Measurements from ENCODE around the gene SEBOX.
"Not testable (repeated sequence)": the region's sequence is repeated elsewhere in the genome, so short reads cannot be mapped to it uniquely, and the experiment has no call there.

Gene SEBOX

GRCh38 chr17:28340374-28340773, 24.6 kb downstream of the SEBOX start:
- no peak for DNase-seq (ENCODE audit: low read depth, low spot score)

- no peak for DNase-seq (ENCODE audit: low read depth, low spot score)
Observed at GRCh38 chr17:28339431-28339830, 25.6 kb downstream of the SEBOX start.

GRCh38 chr17:28338769-28339212, 26.2 kb downstream of the SEBOX start:
- DNase-seq (ENCODE audit: low read depth, low spot score), result not testable (repeated sequence)

- peak; percentile 75 for DNase-seq (ENCODE audit: low read depth, low spot score)
Observed at GRCh38 chr17:28338056-28338768, 26.8 kb downstream of the SEBOX start.

GRCh38 chr17:28335959-28336871, 28.8 kb downstream of the SEBOX start:
- DNase-seq (ENCODE audit: low read depth, low spot score), result peak; percentile 97

GRCh38 chr17:28335201-28335958, 29.6 kb downstream of the SEBOX start, which contains the start of the genes IFT20 and TNFAIP1:
Gene IFT20 (minus strand): TSS chr17:28335472. CDS start chr17:28331985, 3,487 bp downstream.
Gene TNFAIP1 (plus strand): TSS chr17:28335761. CDS start chr17:28339522, 3,761 bp downstream.
- peak; percentile 100 for DNase-seq (ENCODE audit: low read depth, low spot score)

- DNase-seq (ENCODE audit: low read depth, low spot score), result peak; percentile 18
Observed at GRCh38 chr17:28334666-28335200, 30.3 kb downstream of the SEBOX start.

- no peak for DNase-seq (ENCODE audit: low read depth, low spot score)
Observed at GRCh38 chr17:28334171-28334570, 30.8 kb downstream of the SEBOX start.

GRCh38 chr17:28333083-28333746, 31.8 kb downstream of the SEBOX start:
- DNase-seq (ENCODE audit: low read depth, low spot score), result no peak

- no peak for DNase-seq (ENCODE audit: low read depth, low spot score)
Observed at GRCh38 chr17:28331891-28332420, 33.0 kb downstream of the SEBOX start.

- no peak for DNase-seq (ENCODE audit: low read depth, low spot score)
Observed at GRCh38 chr17:28330671-28331070, 34.3 kb downstream of the SEBOX start.

- no peak for DNase-seq (ENCODE audit: low read depth, low spot score)
Observed at GRCh38 chr17:28328325-28328724, 36.7 kb downstream of the SEBOX start.

- no peak for DNase-seq (ENCODE audit: low read depth, low spot score)
Observed at GRCh38 chr17:28327709-28328108, 37.3 kb downstream of the SEBOX start.

GRCh38 chr17:28327031-28327607, 37.9 kb downstream of the SEBOX start:
- DNase-seq (ENCODE audit: low read depth, low spot score), result no peak

- DNase-seq (ENCODE audit: low read depth, low spot score), result no peak
Observed at GRCh38 chr17:28326114-28326513, 38.9 kb downstream of the SEBOX start.

- no peak for DNase-seq (ENCODE audit: low read depth, low spot score)
Observed at GRCh38 chr17:28325211-28325610, 39.8 kb downstream of the SEBOX start.

- no peak for DNase-seq (ENCODE audit: low read depth, low spot score)
Observed at GRCh38 chr17:28324781-28325180, 40.2 kb downstream of the SEBOX start.

GRCh38 chr17:28324267-28324745, 40.7 kb downstream of the SEBOX start:
- no peak for DNase-seq (ENCODE audit: low read depth, low spot score)

GRCh38 chr17:28320215-28321061, 44.6 kb downstream of the SEBOX start:
- DNase-seq (ENCODE audit: low read depth, low spot score), result no peak

Measured in astrocyte of the hippocampus (primary cell).